Osteoblast (primary cell): ENCODE data around the gene UBTD1. TPM values are rescaled to one million over a fixed set of nuclear protein-coding genes. Genes with fewer than 3 reads are reported as not detected.

ENCODE experiments used
- DNase-seq: peaks from one replicate; pipeline ENCODE4 v3.0.0; 2011; ENCODE audit warnings: low spot score, mixed read lengths; ENCODE audit not compliant: insufficient read length; ENCODE audit errors: missing footprints
- H2AFZ ChIP-seq: 2 replicates; pipeline ENCODE4 v1.6.0; 2011; ENCODE audit warnings: mild to moderate bottlenecking, low read length
- H3K27ac ChIP-seq: 2 replicates; pipeline ENCODE4 v1.5.1; 2011; ENCODE audit warnings: mild to moderate bottlenecking, low read depth, low read length, moderate library complexity
- H3K27me3 ChIP-seq: 2 replicates; pipeline ENCODE4 v1.6.0; 2012; ENCODE audit warnings: mild to moderate bottlenecking, control low read depth, inconsistent platforms, low read length, moderate library complexity; ENCODE audit not compliant: insufficient read depth
- H3K36me3 ChIP-seq: 2 replicates; pipeline ENCODE4 v1.5.1; 2011; ENCODE audit warnings: mild to moderate bottlenecking, low read length, control low read depth, moderate library complexity; ENCODE audit not compliant: insufficient read depth
- H3K4me1 ChIP-seq: 2 replicates; pipeline ENCODE4 v1.5.1; 2011; ENCODE audit warnings: mild to moderate bottlenecking, low read length, control low read depth, moderate library complexity; ENCODE audit not compliant: insufficient read depth
- H3K4me2 ChIP-seq: 2 replicates; pipeline ENCODE4 v1.6.0; 2011; ENCODE audit warnings: mild to moderate bottlenecking, low read length; ENCODE audit not compliant: insufficient read depth
- H3K4me3 ChIP-seq: fragments of 200-600 bp; sonication (generic); 3 replicates; pipeline ENCODE4 v1.5.1; 2012; ENCODE audit warnings: mild to moderate bottlenecking, low read length, inconsistent platforms; ENCODE audit not compliant: insufficient read depth
- H3K79me2 ChIP-seq: 2 replicates; pipeline ENCODE4 v1.6.0; 2012; ENCODE audit warnings: mild to moderate bottlenecking, low read length, control low read depth, inconsistent platforms; ENCODE audit not compliant: insufficient read depth
- H3K9me3 ChIP-seq: 2 replicates; pipeline ENCODE4 v1.5.1; 2011; ENCODE audit warnings: low read depth, low read length, control low read depth
- H4K20me1 ChIP-seq: 2 replicates; pipeline ENCODE4 v1.6.0; 2012; ENCODE audit warnings: mild to moderate bottlenecking, low read length, control low read depth; ENCODE audit not compliant: insufficient read depth
- total RNA-seq: library from RNA; depleted of rRNA; stranded (reverse); fragments of >200 nt; gene quantifications from 2 replicates; pipeline ENCODE4 v1.2.3, GENCODE V29; 2012
- TF ChIP-seq, protein P1 (sequence below): IDR thresholded peaks from 2 replicates; pipeline ENCODE4 v1.5.1; 2011; ENCODE audit warnings: mild to moderate bottlenecking, low read depth, low read length, moderate library complexity; ENCODE audit errors: extremely low read depth

The UBTD1 gene
- total RNA-seq, 1 donor = 29.0 TPM

DNA sequence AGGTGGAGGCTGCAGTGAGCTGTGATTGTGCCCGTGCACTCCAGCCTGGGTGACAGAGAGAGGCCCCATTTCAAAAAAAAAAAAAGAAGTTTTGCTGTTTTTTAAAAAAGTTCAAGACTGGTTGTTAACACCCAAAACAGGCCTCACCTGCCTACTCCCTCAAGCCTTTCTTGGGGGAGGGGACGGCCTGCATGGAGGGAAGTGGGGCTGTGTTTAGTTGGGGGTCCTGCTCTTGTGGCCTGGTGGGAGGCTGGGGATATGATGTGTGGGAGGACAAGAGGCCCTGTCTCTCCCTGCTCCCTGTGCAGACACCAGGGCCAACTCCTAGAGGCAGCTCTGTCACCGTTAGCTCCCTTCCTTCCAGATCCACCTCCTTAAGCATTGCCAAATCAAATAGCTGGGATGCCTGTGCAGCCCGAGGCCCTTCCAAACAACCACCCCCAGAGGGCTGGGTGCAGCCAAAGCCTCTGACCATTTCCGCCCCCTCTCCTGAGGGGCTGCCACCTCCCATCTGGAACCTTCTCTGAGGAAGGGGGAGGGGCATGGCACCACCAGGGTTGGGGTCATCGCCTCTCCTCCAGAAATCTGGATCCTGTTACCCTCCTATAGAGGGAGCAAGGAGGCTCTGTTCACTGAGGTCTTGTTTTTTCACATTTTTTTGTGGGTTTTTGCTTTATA is 40.9 kb downstream of the UBTD1 start:
- Histone ChIP-seq H3K27ac (peak overlapping the region; percentile 67), H3K4me3 (no peak overlapping the region), H3K9me3 (no peaks in the 10 kb centered on the region), H3K79me2 (peaks cover 24% of the 10 kb centered on the region), H3K27me3 (no peaks in the 10 kb centered on the region), H2AFZ (no peak overlapping the region), H3K4me2 (peak overlapping the region; percentile 34), H3K36me3 (no peaks in the 10 kb centered on the region), H3K4me1 (peaks cover 61% of the 10 kb centered on the region), H4K20me1 (no peaks in the 10 kb centered on the region)
- DNase-seq = peak; percentile 88
- TF ChIP-seq, protein P1, sequence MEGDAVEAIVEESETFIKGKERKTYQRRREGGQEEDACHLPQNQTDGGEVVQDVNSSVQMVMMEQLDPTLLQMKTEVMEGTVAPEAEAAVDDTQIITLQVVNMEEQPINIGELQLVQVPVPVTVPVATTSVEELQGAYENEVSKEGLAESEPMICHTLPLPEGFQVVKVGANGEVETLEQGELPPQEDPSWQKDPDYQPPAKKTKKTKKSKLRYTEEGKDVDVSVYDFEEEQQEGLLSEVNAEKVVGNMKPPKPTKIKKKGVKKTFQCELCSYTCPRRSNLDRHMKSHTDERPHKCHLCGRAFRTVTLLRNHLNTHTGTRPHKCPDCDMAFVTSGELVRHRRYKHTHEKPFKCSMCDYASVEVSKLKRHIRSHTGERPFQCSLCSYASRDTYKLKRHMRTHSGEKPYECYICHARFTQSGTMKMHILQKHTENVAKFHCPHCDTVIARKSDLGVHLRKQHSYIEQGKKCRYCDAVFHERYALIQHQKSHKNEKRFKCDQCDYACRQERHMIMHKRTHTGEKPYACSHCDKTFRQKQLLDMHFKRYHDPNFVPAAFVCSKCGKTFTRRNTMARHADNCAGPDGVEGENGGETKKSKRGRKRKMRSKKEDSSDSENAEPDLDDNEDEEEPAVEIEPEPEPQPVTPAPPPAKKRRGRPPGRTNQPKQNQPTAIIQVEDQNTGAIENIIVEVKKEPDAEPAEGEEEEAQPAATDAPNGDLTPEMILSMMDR = peak; percentile 55

DNA sequence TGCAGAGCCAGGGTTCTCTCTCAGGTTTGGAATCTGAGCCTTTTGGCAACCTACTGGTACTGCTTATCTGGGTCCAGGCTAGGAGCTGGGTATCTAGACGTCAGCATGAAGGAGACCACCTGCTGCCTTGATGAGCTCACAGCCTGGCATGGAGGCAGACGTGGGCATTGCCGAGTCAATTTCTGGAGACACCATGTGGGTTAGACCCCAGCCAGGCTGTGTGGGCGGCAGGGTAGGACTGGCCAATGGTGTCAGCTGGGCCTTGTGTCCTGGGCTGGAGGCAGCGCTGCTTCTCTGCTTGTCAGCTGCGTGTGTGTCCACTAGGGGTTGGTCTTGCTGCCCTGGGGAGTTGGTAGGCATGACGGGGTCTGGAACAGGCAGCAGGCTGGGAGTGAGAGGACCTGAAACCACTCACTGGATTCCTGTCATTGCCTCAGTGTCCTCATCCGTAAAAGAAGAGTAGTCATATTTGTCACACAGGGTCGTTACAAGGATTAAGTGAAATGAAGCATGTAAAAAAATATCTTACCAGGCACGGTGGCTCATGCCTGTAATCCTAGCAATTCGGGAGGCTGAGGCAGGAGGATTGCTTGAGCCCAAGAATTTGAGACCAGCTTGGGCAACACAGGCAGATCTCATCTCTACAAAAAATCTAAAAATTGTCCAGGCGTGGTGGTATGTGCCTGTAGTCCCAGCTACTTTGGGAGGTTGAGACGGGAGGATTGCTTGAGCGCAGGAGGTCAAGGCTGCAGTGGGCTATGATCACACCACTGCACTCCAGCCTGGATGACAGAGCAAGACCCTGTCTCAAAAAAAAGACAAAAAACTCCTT is 42.2 kb downstream of the UBTD1 start:
- H3K36me3 ChIP-seq = no peaks in the 10 kb centered on the region
- H3K27me3 ChIP-seq = no peaks in the 10 kb centered on the region
- peaks cover 61% of the 10 kb centered on the region for H3K4me1 ChIP-seq
- peak; percentile 80 for DNase-seq
- no peaks in the 10 kb centered on the region for H3K9me3 ChIP-seq
- H3K4me2 ChIP-seq = peak overlapping the region; percentile 34
- H2AFZ ChIP-seq = no peak overlapping the region
- H3K4me3 ChIP-seq = no peak overlapping the region
- peaks cover 26% of the 10 kb centered on the region for H3K79me2 ChIP-seq
- H4K20me1 ChIP-seq = no peaks in the 10 kb centered on the region
- peak overlapping the region; percentile 67 for H3K27ac ChIP-seq
- TF ChIP-seq, protein P1 = no peak

DNA sequence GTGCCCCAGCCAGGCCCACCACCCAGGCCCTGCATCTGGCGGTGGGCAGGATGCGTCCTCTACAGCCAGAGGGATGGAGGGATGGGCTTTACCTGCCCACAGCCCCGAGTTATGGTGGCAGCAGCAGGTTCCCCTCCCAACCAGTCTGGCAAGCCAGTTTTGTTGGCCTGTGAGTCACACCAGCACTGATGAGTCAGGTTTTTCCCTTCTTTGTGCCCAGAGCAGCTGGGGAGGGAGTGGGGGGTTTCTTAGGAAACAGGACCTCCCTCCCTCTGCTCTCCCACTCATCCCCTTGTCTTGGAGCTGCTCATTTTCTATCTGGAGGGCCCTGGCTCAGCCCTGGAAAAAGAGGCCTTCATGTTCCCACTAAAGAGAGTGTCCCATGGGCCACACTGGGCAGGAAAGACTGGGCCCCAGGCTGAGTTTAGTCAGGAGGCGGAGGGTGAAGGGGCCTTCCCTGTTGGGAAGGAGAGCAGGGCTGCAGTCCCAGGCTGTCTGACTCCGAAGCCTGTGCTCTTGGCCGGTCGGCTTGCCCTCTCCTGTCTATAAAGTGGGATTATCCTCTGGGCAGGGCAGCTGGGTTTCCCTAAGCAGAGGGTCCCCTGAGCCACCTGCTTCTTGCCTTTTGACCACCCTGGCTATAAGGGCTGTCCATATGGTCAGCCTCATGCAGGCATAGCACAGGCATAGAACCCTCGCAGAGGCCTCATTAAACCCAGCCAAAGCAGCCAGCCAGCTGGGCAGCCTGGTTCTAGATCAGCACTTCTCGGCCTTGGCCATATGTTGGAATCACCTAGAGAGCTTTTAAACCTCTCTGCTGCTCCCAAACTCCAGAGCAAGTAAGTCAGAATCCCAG is 43.7 kb downstream of the UBTD1 start:
- no peaks in the 10 kb centered on the region for H3K9me3 ChIP-seq
- H3K27ac ChIP-seq = peak overlapping the region; percentile 96
- peaks cover 61% of the 10 kb centered on the region for H3K4me1 ChIP-seq
- H3K36me3 ChIP-seq = no peaks in the 10 kb centered on the region
- H3K4me3 ChIP-seq = peak overlapping the region; percentile 35
- H3K27me3 ChIP-seq = no peaks in the 10 kb centered on the region
- peak; percentile 93 for DNase-seq
- H4K20me1 ChIP-seq = peaks cover 3% of the 10 kb centered on the region
- H2AFZ ChIP-seq = peak overlapping the region; percentile 79
- peaks cover 26% of the 10 kb centered on the region for H3K79me2 ChIP-seq
- TF ChIP-seq, protein P1 = no peak
- peak overlapping the region; percentile 77 for H3K4me2 ChIP-seq
